ENCODE data around the gene KDM3B.

KDM3B gene

GRCh38 chr5:138418444-138418843, 66.0 kb downstream of the KDM3B start:
- TF ChIP-seq CTCF (conservative IDR thresholded peaks at IDR 0.05; ENCODE audit: low read length) = no peak
- DNase-seq (ENCODE audit: low read depth) = no peak
- H3K4me3 ChIP-seq (ENCODE audit: low read length) = no peak overlapping the region

DNA sequence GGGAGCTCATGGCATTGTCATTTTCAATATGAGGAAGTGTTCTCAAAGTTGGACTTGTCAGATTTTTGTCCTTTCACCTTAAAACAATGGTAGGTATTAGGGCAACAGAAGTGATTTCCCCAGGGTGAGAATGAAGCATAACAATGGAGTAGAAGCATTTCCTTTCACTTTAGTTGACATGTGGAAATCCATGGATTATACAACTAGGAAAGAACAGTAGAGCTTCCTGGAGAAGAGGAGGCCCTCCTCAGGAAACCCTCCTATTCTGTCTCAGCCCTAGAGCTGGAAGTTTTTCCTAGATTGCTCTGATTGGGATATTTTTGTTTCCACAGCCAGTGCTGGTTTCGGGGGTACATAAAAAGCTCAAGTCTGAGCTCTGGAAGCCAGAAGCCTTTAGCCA, 72.6 kb downstream of the KDM3B start:
- TF ChIP-seq CTCF (conservative IDR thresholded peaks at IDR 0.05; ENCODE audit: low read length) = no peak
- H3K4me3 ChIP-seq (ENCODE audit: low read length) = no peak overlapping the region
- no peak for DNase-seq (ENCODE audit: low read depth)

- no peak for DNase-seq (ENCODE audit: low read depth)
- no peak overlapping the region for H3K4me3 ChIP-seq (ENCODE audit: low read length)
- TF ChIP-seq CTCF (conservative IDR thresholded peaks at IDR 0.05; ENCODE audit: low read length) = no peak
Observed at GRCh38 chr5:138435943-138436342, 83.5 kb downstream of the KDM3B start.

DNA sequence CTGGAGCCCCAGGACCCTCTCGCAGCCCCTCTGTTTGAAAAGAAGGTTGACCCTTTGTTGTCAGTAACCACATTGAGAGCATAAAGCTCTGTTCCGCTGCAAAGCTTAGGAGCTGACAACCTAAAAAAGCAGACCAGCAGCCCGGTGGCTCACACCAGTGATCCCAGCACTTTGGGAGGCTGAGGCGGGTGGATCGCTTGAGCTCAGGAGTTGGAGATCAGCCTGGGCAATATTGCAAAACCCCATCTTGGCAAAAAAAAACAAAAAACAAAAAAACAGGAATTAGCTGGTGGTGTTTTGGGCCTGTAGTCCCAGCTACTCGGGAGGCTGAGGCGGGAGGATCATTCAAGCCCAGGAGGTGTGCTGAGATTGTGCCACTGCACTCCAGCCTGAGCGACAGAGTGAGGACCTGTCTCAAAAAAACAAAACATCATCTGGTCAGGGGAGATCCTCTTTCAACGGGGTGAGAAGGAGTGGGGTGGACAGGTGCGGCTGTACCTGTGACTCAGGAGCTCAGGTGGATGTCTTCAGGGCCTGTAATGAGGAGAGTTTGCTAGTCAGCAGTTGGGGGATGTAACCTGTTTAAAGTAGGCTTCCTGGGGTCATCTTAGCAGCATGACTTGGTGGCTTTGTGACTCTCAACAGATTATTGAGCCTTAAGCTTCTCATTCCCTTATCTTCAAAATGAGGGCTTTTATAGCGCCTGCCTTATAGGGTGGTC, 85.7 kb downstream of the KDM3B start:
- peak; percentile 12 for DNase-seq (ENCODE audit: low read depth)
- H3K4me3 ChIP-seq (ENCODE audit: low read length) = peak overlapping the region; percentile 62
- TF ChIP-seq CTCF (conservative IDR thresholded peaks at IDR 0.05; ENCODE audit: low read length) = no peak

DNA sequence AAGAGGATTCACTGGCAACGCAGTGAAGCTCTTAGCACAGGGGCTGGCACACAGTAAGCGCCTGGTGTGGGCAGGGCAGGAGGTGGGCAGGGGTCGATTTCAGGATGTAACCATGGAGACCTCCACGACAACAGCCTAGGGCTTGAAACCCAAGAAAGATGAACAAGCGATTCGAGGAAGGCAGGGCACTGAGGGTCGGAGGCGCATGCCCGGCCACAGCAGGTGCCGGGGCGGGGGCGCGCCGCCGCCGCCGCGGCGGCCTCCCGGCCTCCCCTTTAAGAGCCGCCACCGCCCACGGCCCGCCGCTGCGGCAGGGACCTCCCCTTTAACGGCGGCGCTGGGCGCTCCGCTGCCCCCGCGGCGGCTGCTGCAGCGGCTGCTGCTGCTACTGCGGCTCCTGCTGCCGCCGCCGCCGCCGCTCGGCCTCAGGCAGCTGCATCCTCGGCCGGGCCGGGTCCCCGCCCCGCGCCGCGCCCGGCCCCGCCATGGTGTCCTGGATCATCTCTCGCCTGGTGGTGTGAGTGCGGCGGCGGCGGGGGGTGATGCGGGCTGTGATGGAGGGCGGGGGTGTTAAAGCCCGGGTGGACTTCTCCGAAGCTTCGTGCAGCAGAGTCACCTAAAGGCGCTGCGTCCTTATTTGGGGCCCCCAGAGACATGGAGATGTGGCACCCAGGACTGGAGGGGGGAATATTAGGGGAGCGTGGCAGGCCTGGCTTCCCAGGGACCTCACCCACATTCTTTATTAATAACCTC, 86.4 kb downstream of the KDM3B start, which contains the start of gene REEP2:
Gene REEP2, plus strand, starts transcription at position 334 of the 753 bp plus-strand sequence. Its CDS starts 152 bp downstream, at position 486.
- DNase-seq (ENCODE audit: low read depth) = peak; percentile 42
- peak within 1 kb of the TSS; percentile 66 for H3K4me3 ChIP-seq (ENCODE audit: low read length)
- no peak for TF ChIP-seq CTCF (conservative IDR thresholded peaks at IDR 0.05; ENCODE audit: low read length)

GRCh38 chr5:138439477-138440158, 87.1 kb downstream of the KDM3B start:
- no peak for DNase-seq (ENCODE audit: low read depth)
- H3K4me3 ChIP-seq (ENCODE audit: low read length) = peak overlapping the region; percentile 66
- TF ChIP-seq CTCF (conservative IDR thresholded peaks at IDR 0.05; ENCODE audit: low read length) = no peak
